H1 (cell line): Measurements from ENCODE around the gene S100G. TPM values are rescaled to one million over a fixed set of nuclear protein-coding genes. Genes with fewer than 3 reads are reported as not detected.

Experiments used
- CTCF ChIA-PET: fragments of 300-600 bp; sonication (Branson Sonifier 250); formaldehyde crosslinking; loops from one replicate; lab custom pipeline; 2021; ENCODE audit not compliant: partially characterized antibody; lab: Charles Lee
- POLR2A ChIA-PET: fragments of 300-600 bp; sonication (Branson Sonifier 250); formaldehyde crosslinking; loops from one replicate; lab custom pipeline; 2021; ENCODE audit warnings: inconsistent platforms; ENCODE audit not compliant: partially characterized antibody; lab: Charles Lee
- DNase-seq, 2 experiments: peaks; one replicate each; pipeline versions ENCODE4 v3.0.0 to v3.0.0-alpha.2; 2010 to 2022; ENCODE audit warnings: low spot score in 2 of 2, low read depth in 1 of 2, mixed read lengths in 1 of 2
- FAIRE-seq: peaks from 2 replicates; lab custom pipeline; 2011; peaks lifted over from hg19 to GRCh38; lab: Jason Lieb, UNC
- H2AFZ ChIP-seq: 2 replicates; pipeline ENCODE4 v1.8.1; 2012; ENCODE audit warnings: low read length, inconsistent platforms
- H2AK5ac ChIP-seq: 2 replicates; pipeline ENCODE4 v1.6.1; 2013; ENCODE audit warnings: low read depth, low read length
- H2BK120ac ChIP-seq: replicated peaks from 2 replicates; pipeline ENCODE3; 2013; ENCODE audit warnings: low read depth, low read length, inconsistent platforms
- H2BK12ac ChIP-seq: 2 replicates; pipeline ENCODE4 v1.6.1; 2013; ENCODE audit warnings: low read depth, low read length
- H2BK15ac ChIP-seq: 2 replicates; pipeline ENCODE4 v1.6.1; 2013; ENCODE audit warnings: low read length
- H2BK20ac ChIP-seq: 2 replicates; pipeline ENCODE4 v1.6.1; 2013; ENCODE audit warnings: low read length
- H2BK5ac ChIP-seq: 2 replicates; pipeline ENCODE4 v1.6.1; 2013; ENCODE audit warnings: low read depth, low read length
- H3K14ac ChIP-seq: 2 replicates; pipeline ENCODE4 v1.6.1; 2013; ENCODE audit warnings: inconsistent platforms; ENCODE audit not compliant: insufficient read length
- H3K18ac ChIP-seq: 2 replicates; pipeline ENCODE4 v1.6.1; 2013; ENCODE audit warnings: low read length; ENCODE audit errors: extremely low read depth
- H3K23ac ChIP-seq: 2 replicates; pipeline ENCODE4 v1.6.1; 2013; ENCODE audit warnings: inconsistent platforms; ENCODE audit not compliant: insufficient read length
- H3K23me2 ChIP-seq: 2 replicates; pipeline ENCODE4 v1.6.1; 2013; ENCODE audit warnings: low read depth, low read length
- H3K27ac ChIP-seq: 2 replicates; pipeline ENCODE4 v1.6.1; 2011; ENCODE audit warnings: low read depth, low read length, inconsistent platforms
- H3K27me3 ChIP-seq, 4 experiments: replicated peaks in 1 of 4; 1 replicate in 1 of 4; 2 replicates in 3 of 4; pipeline versions ENCODE4 v1.6.1 to v1.8.1; 2011 to 2013; ENCODE audit warnings: low read length in 3 of 4, mild to moderate bottlenecking in 3 of 4, inconsistent platforms in 2 of 4, mixed read lengths in 2 of 4, moderate library complexity in 1 of 4; ENCODE audit not compliant: control insufficient read depth in 3 of 4, insufficient read depth in 3 of 4; ENCODE audit errors: extremely low read depth in 1 of 4
- H3K36me3 ChIP-seq, 4 experiments: 2 replicates each; pipeline versions ENCODE4 v1.6.1 to v1.8.1; 2011 to 2013; ENCODE audit warnings: mild to moderate bottlenecking in 4 of 4, low read length in 3 of 4, moderate library complexity in 2 of 4, control low read depth in 1 of 4, inconsistent platforms in 1 of 4; ENCODE audit not compliant: insufficient read depth in 4 of 4, control insufficient read depth in 2 of 4
- H3K4ac ChIP-seq: replicated peaks from 2 replicates; pipeline ENCODE3; 2013; ENCODE audit warnings: low read length, low read depth, mixed read lengths, inconsistent platforms; ENCODE audit not compliant: insufficient read length
- H3K4me1 ChIP-seq, 4 experiments: replicated peaks in 1 of 4; 1 replicate in 1 of 4; 2 replicates in 3 of 4; pipeline versions ENCODE4 v1.6.1 to v1.8.1; 2011 to 2013; ENCODE audit warnings: low read length in 3 of 4, inconsistent platforms in 2 of 4, mixed read lengths in 1 of 4; ENCODE audit not compliant: insufficient read depth in 4 of 4, control insufficient read depth in 3 of 4
- H3K4me2 ChIP-seq, 2 experiments: 2 replicates each; pipeline versions ENCODE4 v1.6.1 to v1.8.1; 2011 to 2013; ENCODE audit warnings: low read depth in 2 of 2, low read length in 2 of 2, control low read depth in 1 of 2, inconsistent platforms in 1 of 2, mild to moderate bottlenecking in 1 of 2; ENCODE audit not compliant: insufficient read depth in 1 of 2
- H3K4me3 ChIP-seq, 4 experiments: fragments of 200-600, 300-600 bp in 1 of 4; sonication (generic), shearing (Covaris generic), sonication (Bioruptor Twin) in 1 of 4; 2 replicates each; pipeline versions ENCODE4 v1.5.1 to v1.8.1; 2011 to 2016; ENCODE audit warnings: low read length in 4 of 4, low read depth in 3 of 4, control low read depth in 2 of 4, inconsistent platforms in 2 of 4, mild to moderate bottlenecking in 2 of 4, mixed read lengths in 1 of 4, moderate library complexity in 1 of 4; ENCODE audit not compliant: insufficient read depth in 2 of 4; ENCODE audit errors: extremely low read depth in 1 of 4
- H3K56ac ChIP-seq: replicated peaks from 2 replicates; pipeline ENCODE3; 2013; ENCODE audit warnings: low read depth, mild to moderate bottlenecking, mixed read lengths, low read length, inconsistent platforms; ENCODE audit not compliant: insufficient read length
- H3K79me1 ChIP-seq: 2 replicates; pipeline ENCODE4 v1.6.1; 2013; ENCODE audit warnings: low read depth, low read length, control low read depth
- H3K79me2 ChIP-seq, 2 experiments: 2 replicates each; pipeline versions ENCODE4 v1.6.1 to v1.8.1; 2012 to 2013; ENCODE audit warnings: low read length in 2 of 2, mild to moderate bottlenecking in 2 of 2, inconsistent platforms in 1 of 2; ENCODE audit not compliant: insufficient read depth in 2 of 2, control insufficient read depth in 1 of 2
- H3K9ac ChIP-seq, 4 experiments: replicated peaks in 1 of 4; 1 replicate in 1 of 4; 2 replicates in 3 of 4; pipeline versions ENCODE4 v1.6.1 to v1.8.1; 2011 to 2013; ENCODE audit warnings: low read depth in 3 of 4, low read length in 3 of 4, control low read depth in 2 of 4, mild to moderate bottlenecking in 2 of 4, moderate library complexity in 2 of 4, inconsistent platforms in 1 of 4; ENCODE audit errors: extremely low read depth in 1 of 4
- H3K9me3 ChIP-seq, 2 experiments: 2 replicates each; pipeline versions ENCODE4 v1.6.1 to v1.8.1; 2012 to 2013; ENCODE audit warnings: mild to moderate bottlenecking in 2 of 2, moderate library complexity in 2 of 2, control low read depth in 1 of 2, inconsistent platforms in 1 of 2, low read depth in 1 of 2, low read length in 1 of 2, mixed read lengths in 1 of 2; ENCODE audit not compliant: insufficient read depth in 2 of 2
- H4K20me1 ChIP-seq, 2 experiments: replicated peaks in 1 of 2; 2 replicates each; pipeline versions ENCODE3 to v1.8.1; 2011 to 2013; ENCODE audit warnings: inconsistent platforms in 2 of 2, low read length in 2 of 2, mild to moderate bottlenecking in 1 of 2; ENCODE audit not compliant: insufficient read depth in 2 of 2, control insufficient read depth in 1 of 2
- H4K5ac ChIP-seq: 2 replicates; pipeline ENCODE4 v1.6.1; 2013; ENCODE audit warnings: low read length, low read depth, mixed read lengths, inconsistent platforms; ENCODE audit not compliant: insufficient read length
- H4K8ac ChIP-seq: 2 replicates; pipeline ENCODE4 v1.8.0; 2013; ENCODE audit warnings: mild to moderate bottlenecking, moderate library complexity, low read length, inconsistent platforms; ENCODE audit not compliant: insufficient read depth; ENCODE audit errors: extremely low read depth
- H4K91ac ChIP-seq: replicated peaks from 2 replicates; pipeline ENCODE3; 2013; ENCODE audit warnings: low read length, mixed read lengths, inconsistent platforms; ENCODE audit not compliant: insufficient read length
- ATF3 ChIP-seq: IDR thresholded peaks from 2 replicates; pipeline ENCODE4 v1.6.1; 2011; ENCODE audit warnings: low read depth, mild to moderate bottlenecking, low read length; ENCODE audit not compliant: insufficient read depth
- CBX5 ChIP-seq: fragments of 300-800, 300-1000 bp; sonication (generic); IDR thresholded peaks from 2 replicates; pipeline ENCODE4 v1.7.1; 2016; ENCODE audit warnings: antibody characterized with exemption, low read length, low read depth
- CHD1 ChIP-seq: IDR thresholded peaks from 2 replicates; pipeline ENCODE4 v1.6.1; 2012; ENCODE audit warnings: low read depth, low read length, improper control_type of control experiment
- POU5F1 ChIP-seq: IDR thresholded peaks from 2 replicates; pipeline ENCODE4 v1.6.1; 2011; ENCODE audit warnings: low read depth, mild to moderate bottlenecking, low read length, moderate library complexity
- RBBP5 ChIP-seq: IDR thresholded peaks from 2 replicates; pipeline ENCODE4 v1.7.1; 2012; ENCODE audit warnings: low read depth, mild to moderate bottlenecking, inconsistent platforms, low read length, moderate library complexity, borderline replicate concordance
- RNF2 ChIP-seq: fragments of 200-900, 300-1000 bp; sonication (generic); IDR thresholded peaks from 2 replicates; pipeline ENCODE4 v1.7.1; 2016; ENCODE audit warnings: borderline replicate concordance, low read depth, mild to moderate bottlenecking, antibody characterized with exemption, low read length; ENCODE audit not compliant: poor library complexity, severe bottlenecking; ENCODE audit errors: missing control alignments
- SIRT6 ChIP-seq: IDR thresholded peaks from one replicate; pipeline ENCODE4 v1.7.1; 2012; ENCODE audit warnings: low read length, inconsistent platforms
- TEAD4 ChIP-seq: IDR thresholded peaks from 2 replicates; pipeline ENCODE4 v1.6.1; 2012; ENCODE audit warnings: low read depth, low read length, inconsistent platforms, mixed read lengths
- WGBS, 2 experiments: shearing (Covaris generic) in 1 of 2; methylation state at CpG; one replicate each; pipeline versions ENCODE4 v1.1.6 to v1.1.7; 2013 to 2015; ENCODE audit warnings: low lambda C conversion rate in 2 of 2, mixed read lengths in 2 of 2, inconsistent platforms in 1 of 2, low coverage in 1 of 2, missing lambda C conversion rate in 1 of 2; ENCODE audit not compliant: insufficient replicate concordance in 2 of 2, insufficient coverage in 1 of 2, insufficient read length in 1 of 2; ENCODE audit errors: extremely low coverage in 1 of 2, missing lambda C conversion rate in 1 of 2; 5-methylcytosine and 5-hydroxymethylcytosine counted together
- polyA plus RNA-seq, 7 experiments: library from polyadenylated mRNA; depleted of rRNA in 3 of 7; stranded (reverse) in 5 of 7; unstranded in 2 of 7; fragments of >200 nt in 5 of 7; fragments of 200-250 nt in 2 of 7; gene quantifications; 1 replicate in 5 of 7; 2 replicates in 1 of 7; 4 replicates in 1 of 7; pipeline versions ENCODE4 v1.2.1 to v1.2.3, GENCODE V29; 2011 to 2013; ENCODE audit warnings: missing spikeins in 2 of 7, mixed read lengths in 2 of 7
- total RNA-seq: library from RNA; stranded (reverse); fragmentation: NEBNext Ultra II Directional; extraction: Animal tissue kit (Norgen Biotek cat#: 25700); gene quantifications from 2 replicates; pipeline ENCODE4 v1.2.1, GENCODE V29; 2021

Gene S100G
- total and polyA plus RNA-seq, 2 of the 8 experiments (the other 6 are each of a cell fraction or from before 2014, with no cell fraction given), result not detected

GRCh38 chrX:16635596-16635995 lies 14.4 kb upstream of the S100G start:
- Histone ChIP-seq H2AFZ (no peak overlapping the region), H2AK5ac (no peak overlapping the region), H3K18ac (no peak overlapping the region), H3K27me3 (no peaks in the 10 kb centered on the region), H2BK120ac (no peak overlapping the region), H3K79me2 (no peaks in the 10 kb centered on the region), H3K9ac (no peak overlapping the region)
- TF ChIP-seq SIRT6 (no peak), CHD1 (no peak), RNF2 (no peak), POU5F1 (no peak), ATF3 (no peak), TEAD4 (no peak), CBX5 (no peak), RBBP5 (no peak)
- TF ChIP-seq, all 59 proteins: peak for 0
- H3K4me3 ChIP-seq, result no peak overlapping the region
- no peak overlapping the region for H3K23ac ChIP-seq
- H2BK12ac ChIP-seq, result no peak overlapping the region
- H4K5ac ChIP-seq, result no peak overlapping the region
- ChIA-PET CTCF (no interaction called here), POLR2A (no interaction called here)
- DNase-seq, result no peak
- H4K20me1 ChIP-seq, result no peaks in the 10 kb centered on the region
- H2BK15ac ChIP-seq, result no peak overlapping the region
- H3K14ac ChIP-seq, result no peak overlapping the region
- no peak overlapping the region for H2BK5ac ChIP-seq
- no peak overlapping the region for H3K27ac ChIP-seq
- FAIRE-seq, result no peak
- H3K36me3 ChIP-seq, result peaks cover 0 to 6% (median 2%) of the 10 kb centered on the region in 4 experiments; a peak in 3 of 8 replicates
- no peak overlapping the region for H3K56ac ChIP-seq
- H4K8ac ChIP-seq, result no peak overlapping the region
- H3K4ac ChIP-seq, result no peak overlapping the region
- H2BK20ac ChIP-seq, result no peak overlapping the region
- WGBS, 2 experiments, result 100% methylated on average over 2 of the region's 3 CpGs; no CpG with 5 or more reads in 1 of the 2 experiments
- no peaks in the 10 kb centered on the region for H3K9me3 ChIP-seq
- H3K79me1 ChIP-seq, result no peaks in the 10 kb centered on the region
- no peaks in the 10 kb centered on the region for H3K23me2 ChIP-seq
- no peak overlapping the region for H3K4me2 ChIP-seq
- no peaks in the 10 kb centered on the region for H3K4me1 ChIP-seq
- no peak overlapping the region for H4K91ac ChIP-seq
